GM21515 (cell line): ENCODE results near the gene EPB41L4A.
A peak's percentile ranks its signal among the peaks of the same experiment; 100 is the strongest.

Experiments used
- ATAC-seq: cut with Tn5 transposase; IDR thresholded peaks from one replicate; pipeline ENCODE4 v1.9.1; 2021; ENCODE audit not compliant: unreplicated experiment

EPB41L4A gene

GRCh38 chr5:112356178-112356956 lies 62.7 kb downstream of the EPB41L4A start:
- no peak for ATAC-seq

- peak; percentile 63 for ATAC-seq
Observed at GRCh38 chr5:112355058-112355685, 63.9 kb downstream of the EPB41L4A start.

- ATAC-seq, result no peak
Observed at GRCh38 chr5:112353678-112354077, 65.4 kb downstream of the EPB41L4A start.

GRCh38 chr5:112351225-112351624 lies 67.9 kb downstream of the EPB41L4A start:
- no peak for ATAC-seq

- ATAC-seq, result no peak
Observed at GRCh38 chr5:112350626-112351025, 68.5 kb downstream of the EPB41L4A start.

- no peak for ATAC-seq
Observed at GRCh38 chr5:112349371-112349770, 69.7 kb downstream of the EPB41L4A start.

GRCh38 chr5:112348915-112349314 lies 70.2 kb downstream of the EPB41L4A start:
- ATAC-seq, result no peak

GRCh38 chr5:112348387-112348786 lies 70.7 kb downstream of the EPB41L4A start:
- ATAC-seq, result no peak

GRCh38 chr5:112346411-112347044 lies 72.5 kb downstream of the EPB41L4A start:
- peak; percentile 73 for ATAC-seq

- no peak for ATAC-seq
Observed at GRCh38 chr5:112344540-112344939, 74.5 kb downstream of the EPB41L4A start.

GRCh38 chr5:112342389-112342788 lies 76.7 kb downstream of the EPB41L4A start:
- no peak for ATAC-seq

GRCh38 chr5:112339761-112340160 lies 79.3 kb downstream of the EPB41L4A start:
- ATAC-seq, result no peak

- no peak for ATAC-seq
Observed at GRCh38 chr5:112338681-112339337, 80.3 kb downstream of the EPB41L4A start.

GRCh38 chr5:112333331-112333781 lies 85.7 kb downstream of the EPB41L4A start:
- ATAC-seq, result no peak

GRCh38 chr5:112331892-112332291 lies 87.2 kb downstream of the EPB41L4A start:
- no peak for ATAC-seq

- peak; percentile 86 for ATAC-seq
Observed at GRCh38 chr5:112329419-112330090, 89.5 kb downstream of the EPB41L4A start.

GRCh38 chr5:112323166-112323565 lies 95.9 kb downstream of the EPB41L4A start:
- ATAC-seq, result no peak

GRCh38 chr5:112320408-112320807 lies 98.7 kb downstream of the EPB41L4A start:
- ATAC-seq, result no peak

GRCh38 chr5:112318346-112318745 lies 100.7 kb downstream of the EPB41L4A start:
- ATAC-seq, result no peak

GRCh38 chr5:112317866-112318265 lies 101.2 kb downstream of the EPB41L4A start:
- ATAC-seq, result no peak

GRCh38 chr5:112316731-112317130 lies 102.3 kb downstream of the EPB41L4A start:
- no peak for ATAC-seq
